Activated naive CD4-positive, alpha-beta T cell treated with anti-CD3 and anti-CD28 coated beads, Interleukin-2, amount 50 U/mL, for 16 hours (primary cell): ENCODE results near the gene TM4SF1.
"Not testable (repeated sequence)": the region's sequence is repeated elsewhere in the genome, so short reads cannot be mapped to it uniquely, and the experiment has no call there.

ENCODE experiments used
- DNase-seq: peaks from one replicate; pipeline ENCODE4 v3.0.0-alpha.2; 2020

Gene TM4SF1

GRCh38 chr3:149337486-149337885 lies 40.0 kb downstream of the TM4SF1 start:
- not testable (repeated sequence) for DNase-seq

DNA sequence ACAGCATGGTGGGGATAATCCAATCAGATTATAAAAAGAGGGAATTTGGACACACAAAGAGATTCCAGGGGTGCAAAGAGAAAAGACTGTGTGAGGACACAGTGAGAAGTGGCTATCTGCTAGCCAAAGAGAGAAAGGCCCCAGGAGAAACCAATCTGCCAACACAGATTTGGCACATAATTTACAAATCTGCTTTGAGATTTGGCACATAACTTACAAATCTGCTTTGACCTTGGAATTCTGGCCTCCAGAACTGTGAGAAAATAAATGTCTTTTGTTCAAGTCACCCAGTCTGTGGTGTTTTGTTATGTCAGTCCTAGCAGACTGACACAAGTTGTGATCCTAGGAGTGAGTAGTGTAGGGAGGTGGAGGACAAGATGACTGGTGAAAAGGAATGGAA lies 40.5 kb downstream of the TM4SF1 start:
- no peak for DNase-seq

- no peak for DNase-seq
Observed at GRCh38 chr3:149333176-149333859, 44.1 kb downstream of the TM4SF1 start, which contains the start of gene TM4SF18. Gene TM4SF18 (minus strand): TSS chr3:149333636. CDS start chr3:149333382, 254 bp downstream.

DNA sequence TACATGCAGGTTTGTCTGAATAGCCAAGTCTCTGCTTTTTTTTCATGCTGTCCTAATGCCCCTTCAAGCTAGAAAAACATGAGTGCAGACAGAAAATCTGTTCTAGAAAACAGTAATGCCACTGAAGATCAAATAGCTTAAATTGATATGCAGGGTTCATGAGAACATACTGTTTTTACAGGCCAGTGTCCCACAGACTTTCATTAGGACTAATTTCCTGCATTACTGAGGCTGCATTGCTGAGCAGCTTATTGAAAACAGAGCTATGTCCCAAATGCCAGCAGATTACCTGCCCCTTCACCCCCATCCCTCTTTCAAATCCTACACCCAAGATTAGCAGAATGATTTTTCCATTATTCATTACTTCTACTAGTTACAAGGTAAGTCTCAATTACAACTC lies 44.7 kb downstream of the TM4SF1 start:
- DNase-seq, result no peak

GRCh38 chr3:149332227-149332765 lies 45.2 kb downstream of the TM4SF1 start:
- no peak for DNase-seq

DNA sequence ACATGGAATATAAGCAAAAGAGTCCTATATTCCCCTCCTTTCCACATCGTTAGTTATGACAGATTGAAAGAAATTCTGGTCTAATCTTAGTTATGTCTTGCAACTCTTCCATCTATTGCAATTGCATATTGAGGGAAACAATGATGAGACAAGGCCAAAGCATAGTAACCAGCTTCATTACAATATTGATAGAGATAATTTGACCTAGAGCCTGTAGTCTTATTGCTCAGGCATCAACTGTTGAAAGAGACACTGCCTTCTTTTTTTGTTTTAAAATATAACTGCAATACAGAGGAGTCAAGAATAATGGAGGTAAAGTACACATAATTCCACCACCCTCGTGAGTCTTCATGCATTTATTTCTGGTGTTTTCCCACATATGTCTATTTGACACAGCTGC lies 46.1 kb downstream of the TM4SF1 start:
- DNase-seq, result no peak

- DNase-seq, result no peak
Observed at GRCh38 chr3:149330609-149331331, 46.7 kb downstream of the TM4SF1 start.

DNA sequence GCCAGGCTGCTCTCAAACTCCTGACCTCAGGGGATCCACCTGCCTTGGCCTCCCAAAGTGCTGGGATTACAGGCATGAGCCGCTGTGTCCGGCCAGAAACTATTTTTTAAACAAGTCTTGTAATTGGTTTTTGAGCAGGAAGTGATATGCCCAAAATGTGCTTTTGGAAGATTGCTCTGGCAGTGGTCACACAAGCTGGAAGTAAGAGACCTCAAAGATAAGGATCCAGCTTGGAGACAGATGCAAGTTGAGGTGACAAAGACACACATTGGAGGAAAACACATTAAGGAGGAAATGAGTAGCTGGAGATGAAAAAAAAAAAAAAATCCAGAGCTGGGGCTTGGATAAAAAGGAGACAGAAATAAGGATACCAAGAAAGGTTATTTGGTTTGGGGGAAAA lies 50.3 kb downstream of the TM4SF1 start:
- no peak for DNase-seq

GRCh38 chr3:149325581-149325980 lies 51.9 kb downstream of the TM4SF1 start:
- DNase-seq, result no peak

GRCh38 chr3:149324332-149324731 lies 53.1 kb downstream of the TM4SF1 start:
- no peak for DNase-seq

DNA sequence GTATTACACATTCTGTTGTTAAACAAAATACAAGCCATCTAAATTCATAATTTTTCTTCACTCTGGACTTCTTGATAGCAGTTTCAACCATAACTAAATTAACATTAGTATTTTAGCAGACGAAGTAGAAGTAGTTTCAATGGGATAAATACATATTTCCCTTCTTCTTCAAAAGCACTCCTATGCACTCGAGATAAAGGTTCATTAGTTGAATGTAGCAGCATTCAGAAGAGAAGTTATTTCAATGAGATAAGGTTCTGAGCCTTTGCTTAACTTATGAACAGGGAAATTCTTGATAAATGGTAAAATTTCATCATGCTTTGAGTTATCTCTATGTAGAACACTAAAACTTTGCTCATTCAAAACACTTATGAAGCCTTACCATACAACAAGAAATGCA lies 55.8 kb downstream of the TM4SF1 start:
- DNase-seq, result no peak

GRCh38 chr3:149321136-149321535 lies 56.3 kb downstream of the TM4SF1 start:
- DNase-seq, result no peak

GRCh38 chr3:149319750-149320149 lies 57.7 kb downstream of the TM4SF1 start:
- no peak for DNase-seq
